Loucy (cell line): ENCODE results near the gene GNS.

ENCODE experiments used
- H2AFZ ChIP-seq: fragments of 200-600 bp; sonication (generic); 2 replicates; pipeline ENCODE4 v1.6.0; 2016; ENCODE audit warnings: antibody characterized with exemption, mild to moderate bottlenecking, low read length, moderate library complexity
- H3F3A ChIP-seq: fragments of 200-600 bp; 2 replicates; pipeline ENCODE4 v1.6.0; 2016; ENCODE audit warnings: antibody characterized with exemption, low read depth, mild to moderate bottlenecking
- H3K27me3 ChIP-seq: fragments of 200-600 bp; sonication (generic); 2 replicates; pipeline ENCODE4 v1.6.1; 2014; ENCODE audit warnings: low read length, mild to moderate bottlenecking; ENCODE audit not compliant: insufficient read depth, poor library complexity, severe bottlenecking
- H3K36me3 ChIP-seq: fragments of 200-600 bp; sonication (generic); 2 replicates; pipeline ENCODE4 v1.6.1; 2016; ENCODE audit warnings: low read length; ENCODE audit not compliant: insufficient read depth
- H3K4me1 ChIP-seq: fragments of 200-600 bp; sonication (generic); 2 replicates; pipeline ENCODE4 v1.5.1; 2014; ENCODE audit warnings: low read length, mild to moderate bottlenecking; ENCODE audit not compliant: insufficient read depth, poor library complexity, severe bottlenecking
- H3K4me2 ChIP-seq: fragments of 200-600 bp; sonication (generic); 2 replicates; pipeline ENCODE4 v1.6.0; 2014; ENCODE audit warnings: antibody characterized with exemption, low read length, low read depth, mild to moderate bottlenecking; ENCODE audit not compliant: poor library complexity, severe bottlenecking
- H3K4me3 ChIP-seq: fragments of 200-600 bp; sonication (generic); 2 replicates; pipeline ENCODE4 v1.5.1; 2014; ENCODE audit warnings: low read length, mild to moderate bottlenecking, mixed read lengths; ENCODE audit not compliant: poor library complexity, severe bottlenecking
- H3K79me2 ChIP-seq: fragments of 200-600 bp; sonication (generic); 2 replicates; pipeline ENCODE4 v1.6.1; 2014; ENCODE audit warnings: low read length; ENCODE audit not compliant: insufficient read depth
- H3K9ac ChIP-seq: fragments of 200-600 bp; sonication (generic); 2 replicates; pipeline ENCODE4 v1.6.0; 2014; ENCODE audit warnings: mild to moderate bottlenecking, low read depth, low read length, moderate library complexity; ENCODE audit not compliant: poor library complexity, severe bottlenecking
- H3K9me2 ChIP-seq: fragments of 200-600 bp; sonication (generic); replicated peaks from 2 replicates; pipeline ENCODE4 v1.6.1; 2016; ENCODE audit warnings: low read depth, low read length, mixed read lengths
- H3K9me3 ChIP-seq: fragments of 200-600 bp; sonication (generic); 2 replicates; pipeline ENCODE4 v1.6.1; 2014; ENCODE audit warnings: mild to moderate bottlenecking, antibody characterized with exemption, low read length, low read depth; ENCODE audit not compliant: insufficient read depth
- H4K20me1 ChIP-seq: fragments of 200-600 bp; sonication (generic); 2 replicates; pipeline ENCODE4 v1.6.0; 2014; ENCODE audit warnings: antibody characterized with exemption, low read length, mild to moderate bottlenecking; ENCODE audit not compliant: insufficient read depth, poor library complexity, severe bottlenecking
- EZH2phosphoT487 ChIP-seq: fragments of 200-600 bp; IDR thresholded peaks from 2 replicates; pipeline ENCODE4 v1.6.1; 2018; ENCODE audit warnings: antibody characterized with exemption, mild to moderate bottlenecking, moderate library complexity, borderline replicate concordance
- TF ChIP-seq, protein P1 (sequence below): fragments of 200-600 bp; sonication (generic); conservative IDR thresholded peaks from 2 replicates; pipeline ENCODE4 v1.5.1; 2014; ENCODE audit warnings: mild to moderate bottlenecking, antibody characterized with exemption, low read length

The GNS gene

DNA sequence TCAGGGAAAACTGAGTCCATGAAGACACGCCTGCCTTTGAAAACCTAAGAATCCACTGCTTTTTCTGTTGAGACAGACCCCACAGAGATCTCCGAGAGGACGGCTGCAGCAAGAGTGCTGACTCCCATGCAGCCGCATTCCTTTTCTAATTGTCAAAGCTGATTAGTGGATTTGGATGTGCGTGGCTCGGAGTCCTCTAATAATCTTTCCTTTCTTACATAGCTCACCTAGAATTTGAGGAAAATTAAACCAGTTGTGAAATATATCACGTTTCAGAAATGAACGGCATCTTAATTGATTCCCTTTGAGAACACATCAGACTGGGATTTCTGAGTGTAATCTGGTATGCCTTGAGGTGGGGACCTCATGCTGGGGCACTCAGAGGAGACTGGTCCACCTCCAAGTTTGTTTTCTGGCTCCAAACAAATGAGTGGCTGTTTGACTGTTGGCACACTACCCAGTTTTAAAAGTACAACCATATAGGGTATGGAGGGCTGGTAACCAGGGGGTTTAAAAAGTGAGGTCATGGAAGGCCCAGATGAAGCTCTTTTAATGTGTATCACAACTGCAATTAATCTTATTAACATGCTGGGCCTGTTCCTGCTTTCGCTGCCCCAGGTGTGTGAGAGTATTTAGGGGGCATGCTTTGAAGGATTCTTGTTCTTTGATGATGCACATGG is 85.6 kb downstream of the GNS start:
- TF ChIP-seq, protein P1, sequence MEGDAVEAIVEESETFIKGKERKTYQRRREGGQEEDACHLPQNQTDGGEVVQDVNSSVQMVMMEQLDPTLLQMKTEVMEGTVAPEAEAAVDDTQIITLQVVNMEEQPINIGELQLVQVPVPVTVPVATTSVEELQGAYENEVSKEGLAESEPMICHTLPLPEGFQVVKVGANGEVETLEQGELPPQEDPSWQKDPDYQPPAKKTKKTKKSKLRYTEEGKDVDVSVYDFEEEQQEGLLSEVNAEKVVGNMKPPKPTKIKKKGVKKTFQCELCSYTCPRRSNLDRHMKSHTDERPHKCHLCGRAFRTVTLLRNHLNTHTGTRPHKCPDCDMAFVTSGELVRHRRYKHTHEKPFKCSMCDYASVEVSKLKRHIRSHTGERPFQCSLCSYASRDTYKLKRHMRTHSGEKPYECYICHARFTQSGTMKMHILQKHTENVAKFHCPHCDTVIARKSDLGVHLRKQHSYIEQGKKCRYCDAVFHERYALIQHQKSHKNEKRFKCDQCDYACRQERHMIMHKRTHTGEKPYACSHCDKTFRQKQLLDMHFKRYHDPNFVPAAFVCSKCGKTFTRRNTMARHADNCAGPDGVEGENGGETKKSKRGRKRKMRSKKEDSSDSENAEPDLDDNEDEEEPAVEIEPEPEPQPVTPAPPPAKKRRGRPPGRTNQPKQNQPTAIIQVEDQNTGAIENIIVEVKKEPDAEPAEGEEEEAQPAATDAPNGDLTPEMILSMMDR = no peak
- no peak for TF ChIP-seq EZH2phosphoT487
- no peaks in the 10 kb centered on the region for H3K36me3 ChIP-seq
- peaks cover 8% of the 10 kb centered on the region for H3F3A ChIP-seq
- peaks cover 76% of the 10 kb centered on the region for H3K79me2 ChIP-seq
- no peaks in the 10 kb centered on the region for H4K20me1 ChIP-seq
- no peaks in the 10 kb centered on the region for H3K9me2 ChIP-seq
- H3K4me1 ChIP-seq = peaks cover 57% of the 10 kb centered on the region
- H2AFZ ChIP-seq = no peak overlapping the region
- H3K27me3 ChIP-seq = no peaks in the 10 kb centered on the region
- H3K4me2 ChIP-seq = peak overlapping the region; percentile 42
- peak overlapping the region; percentile 5 for H3K4me3 ChIP-seq
- no peaks in the 10 kb centered on the region for H3K9me3 ChIP-seq
- peak overlapping the region; percentile 18 for H3K9ac ChIP-seq

DNA sequence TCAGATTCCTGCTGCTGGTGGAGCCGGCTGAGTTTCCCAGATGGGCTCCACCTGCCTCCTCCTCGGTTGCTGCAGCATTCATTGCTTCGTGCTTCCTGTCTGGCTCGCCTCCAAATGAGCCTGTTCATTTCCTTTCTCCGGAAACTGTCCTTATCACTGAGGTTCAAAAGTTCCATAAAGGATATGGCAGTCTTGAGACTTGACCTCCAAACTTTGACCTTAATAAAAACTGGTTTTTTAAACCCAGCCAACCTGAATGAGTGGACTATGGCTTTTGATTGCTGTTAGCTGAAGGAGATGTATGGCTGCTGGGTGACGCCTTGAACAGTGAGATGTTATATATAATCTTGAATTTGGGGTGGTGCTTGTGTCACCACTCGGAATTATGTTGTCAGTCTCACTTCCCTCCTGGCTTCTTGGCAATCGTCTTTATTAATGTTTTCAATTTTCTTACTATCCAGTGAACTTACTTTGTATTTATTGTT is 86.2 kb downstream of the GNS start:
- Histone ChIP-seq H3K4me2 (peak overlapping the region; percentile 45), H3K9me2 (no peaks in the 10 kb centered on the region), H3F3A (peaks cover 8% of the 10 kb centered on the region), H3K79me2 (peaks cover 76% of the 10 kb centered on the region), H3K36me3 (no peaks in the 10 kb centered on the region), H4K20me1 (no peaks in the 10 kb centered on the region), H3K9ac (peak overlapping the region; percentile 18), H3K9me3 (no peaks in the 10 kb centered on the region), H3K27me3 (no peaks in the 10 kb centered on the region), H3K4me3 (peak overlapping the region; percentile 5), H3K4me1 (peaks cover 63% of the 10 kb centered on the region), H2AFZ (no peak overlapping the region)
- TF ChIP-seq, protein P1 = no peak
- no peak for TF ChIP-seq EZH2phosphoT487

DNA sequence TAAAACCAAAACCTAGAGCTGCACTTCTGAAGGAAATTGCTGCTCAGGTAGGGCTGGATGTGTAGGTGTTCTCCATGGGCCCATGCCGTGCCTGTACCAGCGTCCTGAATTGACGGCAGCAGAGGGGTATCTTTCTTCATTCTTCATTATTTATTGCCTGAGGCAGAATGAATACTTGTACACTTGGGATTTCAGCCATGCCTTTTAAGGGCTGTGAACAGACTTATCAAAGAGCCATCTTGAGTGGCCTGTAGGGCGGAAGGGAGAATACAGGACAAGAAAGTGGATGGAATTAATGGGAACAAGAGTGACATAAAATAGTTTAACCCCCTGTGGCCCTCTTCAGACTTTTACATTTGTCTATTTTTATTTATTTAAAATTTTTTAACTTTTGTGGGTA is 87.5 kb downstream of the GNS start:
- H3K9me3 ChIP-seq = no peaks in the 10 kb centered on the region
- no peaks in the 10 kb centered on the region for H3K36me3 ChIP-seq
- H3K4me2 ChIP-seq = no peak overlapping the region
- peaks cover 8% of the 10 kb centered on the region for H3F3A ChIP-seq
- H3K9ac ChIP-seq = no peak overlapping the region
- no peaks in the 10 kb centered on the region for H3K9me2 ChIP-seq
- no peak overlapping the region for H2AFZ ChIP-seq
- H3K79me2 ChIP-seq = peaks cover 77% of the 10 kb centered on the region
- TF ChIP-seq EZH2phosphoT487 = no peak
- TF ChIP-seq, protein P1 = no peak
- H3K4me3 ChIP-seq = no peak overlapping the region
- H3K4me1 ChIP-seq = peaks cover 73% of the 10 kb centered on the region
- H4K20me1 ChIP-seq = no peaks in the 10 kb centered on the region
- no peaks in the 10 kb centered on the region for H3K27me3 ChIP-seq
